ENCODE measurements around the gene BTNL3.

- no peak for TF ChIP-seq CTCF (IDR thresholded peaks at IDR 0.05; ENCODE audit: low read depth, low read length)
- TF ChIP-seq EZH2phosphoT487 (IDR thresholded peaks at IDR 0.05; ENCODE audit: low read depth) = no peak
Measured at GRCh38 chr5:180977852-180978251, 10.8 kb upstream of the BTNL3 start.
